SK-N-SH treated with all-trans-retinoic acid at 6 μM for 48 hours (cell line): ENCODE results near the gene FOLR1.
A peak's percentile ranks its signal among the peaks of the same experiment; 100 is the strongest.

Experiments used
- ARNTL ChIP-seq: fragments of 450-650 bp; formaldehyde crosslinking; IDR thresholded peaks from 2 replicates; pipeline ENCODE4 v1.5.0; 2020; ENCODE audit warnings: low read depth, mild to moderate bottlenecking, moderate library complexity, borderline replicate concordance
- BACH2 ChIP-seq: fragments of 250-450 bp; sonication (Bioruptor Pico); IDR thresholded peaks from 2 replicates; pipeline ENCODE4 v1.9.0; 2021; ENCODE audit warnings: mild to moderate bottlenecking, borderline replicate concordance
- ESRRG ChIP-seq: fragments of 250-450 bp; sonication (Bioruptor Pico); IDR thresholded peaks from 2 replicates; pipeline ENCODE4 v1.6.1; 2021; ENCODE audit warnings: mild to moderate bottlenecking
- GLIS3 ChIP-seq: fragments of 250-450 bp; sonication (Bioruptor Pico); IDR thresholded peaks from 2 replicates; pipeline ENCODE4 v1.5.0; 2020; ENCODE audit warnings: mild to moderate bottlenecking, moderate library complexity
- ISL1 ChIP-seq: fragments of 250-450 bp; sonication (Bioruptor Pico); IDR thresholded peaks from 2 replicates; pipeline ENCODE4 v2.1.2; 2022; ENCODE audit warnings: mild to moderate bottlenecking, moderate library complexity
- PATZ1 ChIP-seq: fragments of 250-450 bp; sonication (Bioruptor Pico); IDR thresholded peaks from 2 replicates; pipeline ENCODE4 v1.8.0; 2020; ENCODE audit warnings: mild to moderate bottlenecking, moderate library complexity, borderline replicate concordance
- SNAI2 ChIP-seq: fragments of 250-450 bp; sonication (Bioruptor Pico); IDR thresholded peaks from 2 replicates; pipeline ENCODE4 v1.5.0; 2020; ENCODE audit warnings: mild to moderate bottlenecking, moderate library complexity
- TSHZ2 ChIP-seq: fragments of 250-450 bp; sonication (Bioruptor Pico); IDR thresholded peaks from 2 replicates; pipeline ENCODE4 v1.5.0; 2020; ENCODE audit warnings: mild to moderate bottlenecking, moderate library complexity
- ZC3H10 ChIP-seq: fragments of 250-450 bp; sonication (Bioruptor Pico); IDR thresholded peaks from 2 replicates; pipeline ENCODE4 v1.5.1; 2021; ENCODE audit warnings: mild to moderate bottlenecking, moderate library complexity
- ZFP3 ChIP-seq: fragments of 250-450 bp; sonication (Bioruptor Pico); IDR thresholded peaks from 2 replicates; pipeline ENCODE4 v1.5.0; 2020; ENCODE audit warnings: mild to moderate bottlenecking, moderate library complexity
- ZFP30 ChIP-seq: fragments of 450-650 bp; formaldehyde crosslinking; IDR thresholded peaks from 2 replicates; pipeline ENCODE4 v1.5.0; 2022; ENCODE audit warnings: mild to moderate bottlenecking, moderate library complexity
- ZNF565 ChIP-seq: fragments of 450-650 bp; formaldehyde crosslinking; conservative IDR thresholded peaks from 2 replicates; pipeline ENCODE4 v1.5.0; 2020; ENCODE audit warnings: low read depth, mild to moderate bottlenecking, moderate library complexity
- ZNF8 ChIP-seq: fragments of 450-650 bp; formaldehyde crosslinking; IDR thresholded peaks from 2 replicates; pipeline ENCODE4 v1.5.0; 2020; ENCODE audit warnings: mild to moderate bottlenecking, moderate library complexity
- TF ChIP-seq, protein P1 (sequence below): fragments of 250-450 bp; sonication (Bioruptor Pico); IDR thresholded peaks from 2 replicates; pipeline ENCODE4 v1.8.0; 2021; ENCODE audit warnings: low read depth, mild to moderate bottlenecking, moderate library complexity, borderline replicate concordance

DNA sequence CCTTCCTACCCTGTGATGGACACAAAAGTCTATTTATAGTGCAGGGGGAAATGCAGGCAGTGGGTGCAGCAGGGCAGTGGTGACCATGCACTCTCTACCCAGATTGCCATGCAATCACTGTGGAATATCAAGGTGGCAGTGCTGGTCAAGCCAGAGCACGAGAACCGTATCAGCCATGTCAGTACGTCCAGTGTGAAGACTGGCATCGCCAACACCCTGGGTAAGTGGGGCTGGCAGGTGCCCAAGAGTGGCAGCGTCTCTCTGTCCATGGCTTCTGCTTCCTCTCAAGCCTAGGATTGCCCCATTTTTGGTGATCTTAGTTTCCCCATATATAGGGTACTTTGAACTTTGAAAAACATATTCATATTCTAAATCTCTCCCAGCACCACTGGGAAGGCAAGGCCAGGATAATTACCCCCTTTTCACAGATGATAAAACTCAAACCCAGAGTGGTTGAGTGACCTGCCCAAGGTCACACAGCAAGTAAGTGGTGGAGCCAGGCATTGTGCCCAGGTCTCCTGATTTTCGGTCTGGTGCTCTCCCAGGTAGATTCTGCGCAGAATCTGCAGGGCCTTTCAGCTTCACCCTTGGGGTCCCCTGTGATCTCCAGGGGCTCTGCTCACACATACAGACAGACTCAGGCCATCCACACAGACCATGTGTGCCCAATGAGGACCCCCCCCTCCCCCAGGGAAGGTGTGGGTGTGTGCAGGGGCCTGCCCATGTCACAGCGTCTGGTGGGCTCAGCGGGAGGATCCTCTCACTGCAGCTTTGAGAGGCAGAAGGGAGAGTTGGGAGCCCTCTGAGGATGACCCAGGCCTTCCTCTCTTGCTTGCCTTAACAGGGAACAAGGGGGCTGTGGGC, 39.7 kb downstream of the FOLR1 start:
- TF ChIP-seq BACH2 (CRISPR knock-in tag) (no peak), ZFP3 (no peak), SNAI2 (no peak), ISL1 (CRISPR knock-in tag) (no peak), TSHZ2 (no peak), PATZ1 (CRISPR knock-in tag) (no peak), ZFP30 (CRISPR knock-in tag) (peak; percentile 8; the same call in 1 of the 2 replicates), ZNF565 (no peak), ZNF8 (CRISPR knock-in tag) (no peak), ZC3H10 (CRISPR knock-in tag) (no peak), ARNTL (no peak), ESRRG (CRISPR knock-in tag) (no peak), GLIS3 (CRISPR knock-in tag) (no peak)
- TF ChIP-seq, protein P1, sequence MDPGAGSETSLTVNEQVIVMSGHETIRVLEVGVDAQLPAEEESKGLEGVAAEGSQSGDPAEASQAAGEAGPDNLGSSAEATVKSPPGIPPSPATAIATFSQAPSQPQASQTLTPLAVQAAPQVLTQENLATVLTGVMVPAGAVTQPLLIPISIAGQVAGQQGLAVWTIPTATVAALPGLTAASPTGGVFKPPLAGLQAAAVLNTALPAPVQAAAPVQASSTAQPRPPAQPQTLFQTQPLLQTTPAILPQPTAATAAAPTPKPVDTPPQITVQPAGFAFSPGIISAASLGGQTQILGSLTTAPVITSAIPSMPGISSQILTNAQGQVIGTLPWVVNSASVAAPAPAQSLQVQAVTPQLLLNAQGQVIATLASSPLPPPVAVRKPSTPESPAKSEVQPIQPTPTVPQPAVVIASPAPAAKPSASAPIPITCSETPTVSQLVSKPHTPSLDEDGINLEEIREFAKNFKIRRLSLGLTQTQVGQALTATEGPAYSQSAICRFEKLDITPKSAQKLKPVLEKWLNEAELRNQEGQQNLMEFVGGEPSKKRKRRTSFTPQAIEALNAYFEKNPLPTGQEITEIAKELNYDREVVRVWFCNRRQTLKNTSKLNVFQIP (CRISPR knock-in tag), result no peak
